GM18498 (cell line): Measurements from ENCODE around the gene STMN3.

Experiments used
- ATAC-seq: cut with Tn5 transposase; IDR thresholded peaks from one replicate; pipeline ENCODE4 v1.9.1; 2021; ENCODE audit warnings: mild to moderate bottlenecking, moderate library complexity; ENCODE audit not compliant: unreplicated experiment

STMN3 gene

GRCh38 chr20:63692436-63693082 lies 39.3 kb upstream of the STMN3 start:
- ATAC-seq = no peak

- ATAC-seq = no peak
Measured at GRCh38 chr20:63691711-63692435, 38.6 kb upstream of the STMN3 start.

GRCh38 chr20:63690898-63691710 lies 37.9 kb upstream of the STMN3 start:
- ATAC-seq = no peak

- no peak for ATAC-seq
Measured at GRCh38 chr20:63690003-63690897, 37.0 kb upstream of the STMN3 start.

- ATAC-seq = no peak
Measured at GRCh38 chr20:63689046-63690002, 36.1 kb upstream of the STMN3 start.

- ATAC-seq = no peak
Measured at GRCh38 chr20:63688228-63689045, 35.2 kb upstream of the STMN3 start.

- no peak for ATAC-seq
Measured at GRCh38 chr20:63687419-63688178, 34.4 kb upstream of the STMN3 start.

GRCh38 chr20:63686492-63687321 lies 33.5 kb upstream of the STMN3 start:
- no peak for ATAC-seq

GRCh38 chr20:63686094-63686491 lies 32.9 kb upstream of the STMN3 start:
- ATAC-seq = no peak

- ATAC-seq = no peak
Measured at GRCh38 chr20:63685269-63686026, 32.2 kb upstream of the STMN3 start.

GRCh38 chr20:63682384-63683139 lies 29.3 kb upstream of the STMN3 start:
- ATAC-seq = no peak

GRCh38 chr20:63681609-63682142 lies 28.5 kb upstream of the STMN3 start:
- no peak for ATAC-seq

GRCh38 chr20:63680857-63681608 lies 27.8 kb upstream of the STMN3 start:
- ATAC-seq = no peak

- ATAC-seq = no peak
Measured at GRCh38 chr20:63680427-63680826, 27.2 kb upstream of the STMN3 start.

- ATAC-seq = no peak
Measured at GRCh38 chr20:63679799-63680305, 26.6 kb upstream of the STMN3 start.
